Activated T-helper 1 cell treated with anti-CD3 and anti-CD28 coated beads, Interleukin-2, amount 50 U/mL, for 16 hours (primary cell): ENCODE results near the gene CCDC50.

Experiments
- DNase-seq, 2 donors: peaks; one replicate each; pipeline ENCODE4 v3.0.0-alpha.2; 2020; ENCODE audit warnings: low read depth in 1 of 2, low spot score in 1 of 2

The CCDC50 gene

DNA sequence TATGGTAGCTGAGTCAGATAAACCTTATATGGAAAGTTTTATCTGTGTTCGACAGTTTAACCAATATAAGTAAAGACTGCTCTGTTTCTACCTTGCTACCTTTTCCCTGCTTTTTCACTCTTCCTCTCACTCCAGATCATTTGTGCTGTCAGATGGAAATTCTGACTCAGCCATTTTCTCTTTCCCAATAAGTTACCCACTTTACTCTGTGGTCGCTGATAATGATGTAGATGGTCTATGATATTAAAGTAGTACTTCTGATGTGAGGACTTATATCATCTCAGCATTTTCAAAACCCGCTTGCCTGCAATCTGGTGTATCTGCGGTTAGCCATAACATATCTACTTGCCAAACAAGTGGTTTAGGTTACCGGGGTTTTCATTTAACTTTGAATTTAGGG lies 16.1 kb downstream of the CCDC50 start:
- DNase-seq: no peak

DNA sequence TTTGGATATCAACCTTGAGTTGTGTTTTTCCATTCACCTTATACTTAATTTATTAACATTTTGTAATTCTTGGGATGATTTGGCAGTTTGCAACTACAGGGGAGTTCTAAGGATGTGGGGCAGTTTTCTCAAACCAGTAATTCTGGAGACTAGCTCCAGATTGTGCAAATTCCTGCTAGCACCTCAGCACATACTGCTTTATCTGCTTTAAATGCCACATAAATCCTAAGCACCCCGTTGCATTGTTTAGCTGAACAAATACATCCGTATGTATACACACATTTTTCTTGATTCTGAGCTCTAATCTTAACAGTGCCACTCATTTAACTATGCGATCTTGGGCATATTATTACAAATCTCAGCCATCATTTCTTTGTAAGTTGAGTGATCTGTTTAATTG lies 18.0 kb downstream of the CCDC50 start:
- DNase-seq: no peak

DNA sequence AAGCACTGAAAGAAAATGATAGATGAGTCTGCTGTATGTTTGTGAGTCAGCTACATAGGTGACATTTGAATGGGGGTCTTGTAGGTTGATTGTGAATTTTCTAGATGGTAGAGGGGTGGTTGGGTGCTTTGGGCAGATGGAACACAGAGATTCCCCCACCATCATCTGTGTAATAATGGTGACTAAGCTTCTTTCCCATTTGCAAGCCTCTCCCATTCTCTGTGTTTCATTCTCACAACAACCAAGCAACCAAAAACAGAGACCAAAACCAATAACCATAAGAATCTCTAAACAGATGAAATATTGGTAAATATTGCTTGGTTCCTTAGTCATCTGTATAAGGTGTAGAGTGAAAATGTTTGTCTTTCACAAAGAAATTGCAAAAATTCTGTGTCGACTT lies 18.9 kb downstream of the CCDC50 start:
- DNase-seq: no peak

DNA sequence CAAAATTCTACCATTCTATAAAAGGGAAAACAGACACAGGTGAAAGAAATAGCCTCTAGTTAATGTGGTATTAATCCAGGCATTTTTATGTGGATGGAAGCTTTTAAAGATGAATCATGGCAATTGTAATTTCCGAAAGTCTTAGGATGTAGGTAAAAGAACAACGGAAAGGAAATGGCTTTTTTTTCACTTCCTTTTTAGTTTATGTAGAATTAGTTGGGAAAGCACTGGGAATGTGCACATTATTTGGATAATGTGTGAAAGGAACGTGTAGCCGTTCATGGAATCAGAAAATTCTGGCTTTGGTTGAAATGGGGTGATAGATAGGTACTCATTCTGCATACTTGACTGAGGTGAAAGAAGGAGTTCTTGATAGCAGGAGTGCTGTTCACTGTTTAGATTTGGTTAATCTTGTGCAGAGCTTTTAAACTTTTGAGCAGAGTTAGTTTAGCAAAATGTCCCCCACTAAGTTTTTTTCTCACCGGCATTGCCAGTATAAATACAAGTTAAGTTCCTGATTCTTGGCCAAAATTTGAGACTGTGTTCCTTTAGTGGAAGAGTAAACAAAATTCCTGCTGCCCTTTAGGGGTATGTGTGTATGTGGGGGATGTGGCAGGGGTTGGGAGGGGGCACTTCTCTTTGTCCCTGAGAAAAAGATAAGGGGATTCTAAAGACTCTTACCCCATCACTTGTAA lies 21.3 kb downstream of the CCDC50 start:
- DNase-seq: no peak

DNA sequence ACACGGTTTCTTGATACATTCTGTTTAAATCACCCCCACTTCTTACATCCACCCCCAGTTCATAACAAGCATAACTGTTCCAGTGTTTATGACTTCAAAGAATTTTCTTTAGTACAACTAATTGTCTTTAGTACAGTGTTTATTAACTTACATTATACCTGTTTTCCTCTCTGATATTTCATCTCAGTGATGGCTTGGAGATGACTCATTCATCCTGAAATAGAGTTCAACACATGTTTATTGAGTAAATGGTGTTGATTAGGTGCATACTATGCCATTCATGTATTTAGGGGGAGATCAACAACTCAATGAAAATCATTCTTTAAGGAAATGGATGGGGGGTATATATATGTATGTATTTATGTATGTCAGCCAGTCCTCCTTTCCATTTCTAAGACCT lies 22.8 kb downstream of the CCDC50 start:
- no peak for DNase-seq

DNA sequence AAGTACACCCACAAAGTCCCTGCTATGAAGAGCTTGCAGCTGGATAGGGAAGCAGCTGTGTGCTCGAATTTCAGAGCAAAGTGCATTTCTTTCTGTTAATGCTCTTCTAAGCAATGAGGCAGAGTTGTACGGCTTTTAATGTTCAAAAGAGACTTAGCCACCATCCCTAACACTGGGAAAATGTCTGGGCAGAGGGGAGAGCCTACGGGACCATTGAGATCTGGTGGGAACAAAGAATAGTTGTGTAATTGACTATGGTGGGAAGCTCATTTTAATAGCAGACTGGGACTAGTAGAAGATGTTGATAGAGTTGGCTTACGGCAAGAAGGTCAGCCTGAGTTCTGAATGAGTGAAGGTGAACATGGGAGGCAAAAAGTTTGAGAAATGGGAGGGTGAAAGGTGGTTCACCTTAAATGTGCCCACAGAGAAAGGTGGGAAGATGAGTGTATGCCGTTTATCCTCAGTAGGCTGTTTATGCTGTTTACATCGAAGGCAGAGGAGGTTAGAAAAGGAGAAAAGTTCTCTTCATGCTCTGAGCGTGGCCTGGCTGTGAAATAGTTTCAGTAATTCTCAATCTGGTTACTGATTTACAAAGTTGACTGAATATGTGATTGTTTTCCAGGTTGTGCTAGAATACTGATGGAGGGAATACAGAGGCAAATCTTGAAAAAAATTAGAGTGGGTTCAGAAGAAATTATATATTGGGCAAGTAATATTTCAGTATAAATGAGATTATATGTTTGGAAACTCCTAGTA lies 24.0 kb downstream of the CCDC50 start:
- DNase-seq: no peak

DNA sequence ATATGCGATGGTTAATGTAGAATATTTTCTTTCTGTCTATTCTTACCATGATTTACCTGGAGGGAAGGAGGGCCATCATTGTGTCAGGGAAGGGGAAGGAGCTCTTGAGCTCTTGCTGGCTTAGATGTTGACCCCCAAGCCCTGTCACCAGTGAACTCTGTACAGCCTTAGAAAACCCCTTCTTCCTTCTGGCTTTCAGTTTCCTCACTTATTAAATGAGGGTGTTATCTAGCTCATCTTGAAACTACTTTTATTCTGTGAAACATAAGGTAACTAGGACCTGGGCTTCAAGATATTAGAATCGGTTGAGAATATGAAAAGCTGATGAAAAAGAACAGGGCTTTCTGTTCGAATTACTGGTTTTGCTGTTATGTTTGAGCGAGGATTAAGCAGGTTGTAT lies 26.2 kb downstream of the CCDC50 start:
- no peak for DNase-seq

DNA sequence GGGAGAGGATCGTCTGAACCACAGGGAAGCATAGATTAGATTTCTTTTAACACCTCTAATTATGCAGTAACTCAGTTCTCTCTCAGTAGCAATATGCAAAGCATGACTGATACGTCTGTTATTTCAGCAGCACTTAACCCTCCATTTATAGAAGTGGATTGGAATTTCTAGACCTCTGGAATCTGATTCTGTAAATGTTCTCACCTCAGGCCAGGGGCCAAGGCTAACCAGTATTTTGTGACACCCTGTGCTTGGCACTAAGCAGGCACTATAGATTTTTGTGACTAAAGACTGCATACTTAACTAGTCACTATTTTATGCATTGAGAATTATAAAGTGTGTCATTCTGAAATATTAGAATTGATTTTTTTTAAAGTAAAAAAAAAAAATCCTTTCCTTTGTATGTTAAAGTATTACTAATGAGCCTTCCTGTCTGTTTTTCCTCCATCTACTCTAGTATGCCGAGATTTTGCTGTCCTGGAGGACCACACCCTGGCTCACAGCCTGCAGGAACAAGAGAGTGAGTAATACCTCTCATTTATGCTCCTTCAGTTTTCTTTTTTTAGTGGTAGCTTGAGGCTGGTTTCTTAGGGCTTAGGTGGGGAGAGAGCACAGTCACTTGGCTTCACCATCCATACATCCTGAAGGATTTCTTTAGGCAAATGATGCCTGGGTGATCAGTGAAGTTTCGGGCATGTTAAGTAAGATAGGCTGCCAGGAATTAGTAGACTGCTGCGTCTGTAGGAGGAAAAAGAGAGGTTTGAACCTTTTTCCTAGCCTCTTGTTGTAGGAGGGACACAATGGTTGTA lies 27.6 kb downstream of the CCDC50 start:
- no peak for DNase-seq

DNA sequence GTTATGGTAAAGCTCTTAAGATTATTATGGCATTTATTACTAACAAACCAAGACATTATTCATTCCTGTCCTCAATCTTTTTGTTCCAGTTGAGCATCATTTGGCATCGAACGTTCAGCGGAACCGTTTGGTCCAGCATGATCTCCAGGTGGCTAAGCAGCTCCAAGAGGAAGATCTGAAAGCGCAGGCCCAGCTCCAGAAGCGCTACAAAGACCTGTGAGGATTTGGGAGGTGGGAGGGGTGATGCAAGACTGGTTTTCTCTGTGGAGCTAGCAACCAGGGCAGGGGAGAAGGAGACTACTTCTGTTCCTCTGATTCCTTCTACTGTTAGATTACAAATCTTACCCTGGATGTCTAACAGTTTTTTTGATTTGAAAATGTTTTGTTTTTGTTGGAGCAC lies 28.7 kb downstream of the CCDC50 start:
- DNase-seq: no peak

DNA sequence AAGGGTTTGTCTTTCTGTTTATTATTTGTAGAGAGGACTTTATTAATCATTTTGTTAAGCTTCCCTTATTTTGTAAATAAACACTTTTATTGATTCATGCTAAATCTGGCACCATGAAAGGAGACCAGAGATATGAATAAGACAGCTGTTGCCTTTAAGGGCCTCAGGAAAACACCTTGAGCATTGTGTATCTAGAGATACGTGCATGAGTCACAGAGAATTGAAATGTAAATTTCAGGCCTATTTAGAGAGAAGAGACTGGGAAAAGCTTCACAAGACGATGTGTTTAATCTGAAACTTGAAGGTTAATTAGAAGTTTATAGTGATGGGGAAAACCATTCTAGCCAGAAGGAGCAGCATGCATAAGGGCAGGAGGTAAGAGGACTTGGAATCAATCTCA lies 29.7 kb downstream of the CCDC50 start:
- DNase-seq: no peak

DNA sequence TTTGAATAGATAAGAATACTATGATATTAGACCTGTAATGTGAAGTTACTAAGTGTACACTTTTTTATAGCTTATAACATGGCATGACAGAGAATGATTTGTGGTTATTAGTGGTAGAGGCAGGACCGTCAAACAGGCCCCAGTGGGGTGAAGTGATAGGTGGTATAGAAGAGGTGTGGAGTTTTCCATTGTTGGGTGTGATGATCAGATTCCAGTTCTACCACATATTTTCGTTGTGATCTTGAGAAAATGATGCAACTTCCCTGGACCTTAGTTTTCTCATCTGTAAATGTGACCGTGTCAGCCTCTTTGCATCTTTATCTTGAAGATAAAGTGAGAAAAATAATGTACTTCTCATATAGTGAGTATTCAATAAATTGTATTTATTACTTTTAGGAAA lies 31.4 kb downstream of the CCDC50 start:
- DNase-seq: no peak

DNA sequence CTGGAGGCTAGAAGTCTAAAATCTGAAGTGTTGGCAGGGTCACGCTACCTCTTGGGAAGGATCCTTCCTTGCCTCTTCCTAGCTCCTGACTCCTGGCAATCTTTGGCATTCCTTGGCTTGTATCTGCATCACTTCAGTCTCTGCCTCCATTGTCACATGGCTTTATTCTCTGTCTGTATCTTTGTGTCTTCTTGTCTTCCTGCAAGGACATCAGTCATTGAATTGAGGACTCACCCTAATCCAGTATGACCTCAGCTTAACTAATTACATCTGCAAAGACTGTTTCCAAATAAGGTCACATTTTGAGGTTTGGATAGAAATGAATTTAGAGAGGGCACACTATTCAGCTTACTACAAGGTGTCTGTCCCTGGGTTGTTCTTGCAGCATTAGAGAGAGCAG lies 32.3 kb downstream of the CCDC50 start:
- no peak for DNase-seq

DNA sequence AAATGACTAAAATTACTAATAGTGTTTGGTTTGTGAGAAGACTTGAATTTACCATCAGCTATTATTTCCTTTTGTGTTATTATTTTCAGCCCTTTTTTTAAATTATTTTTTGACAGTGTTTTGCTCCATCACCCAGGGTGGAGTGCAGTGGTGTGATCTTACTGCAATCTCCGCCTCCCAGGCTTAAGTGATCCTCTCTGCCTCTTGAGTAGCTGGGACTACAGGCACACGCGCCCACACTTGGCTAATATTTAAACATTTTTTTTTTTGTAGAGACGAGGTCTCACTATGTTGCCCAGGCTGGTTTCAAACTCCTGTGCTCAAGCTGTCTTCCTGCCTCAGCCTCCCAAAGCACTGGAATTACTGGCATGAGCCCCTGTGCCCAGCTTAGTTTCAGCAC lies 32.8 kb downstream of the CCDC50 start:
- no peak for DNase-seq

DNA sequence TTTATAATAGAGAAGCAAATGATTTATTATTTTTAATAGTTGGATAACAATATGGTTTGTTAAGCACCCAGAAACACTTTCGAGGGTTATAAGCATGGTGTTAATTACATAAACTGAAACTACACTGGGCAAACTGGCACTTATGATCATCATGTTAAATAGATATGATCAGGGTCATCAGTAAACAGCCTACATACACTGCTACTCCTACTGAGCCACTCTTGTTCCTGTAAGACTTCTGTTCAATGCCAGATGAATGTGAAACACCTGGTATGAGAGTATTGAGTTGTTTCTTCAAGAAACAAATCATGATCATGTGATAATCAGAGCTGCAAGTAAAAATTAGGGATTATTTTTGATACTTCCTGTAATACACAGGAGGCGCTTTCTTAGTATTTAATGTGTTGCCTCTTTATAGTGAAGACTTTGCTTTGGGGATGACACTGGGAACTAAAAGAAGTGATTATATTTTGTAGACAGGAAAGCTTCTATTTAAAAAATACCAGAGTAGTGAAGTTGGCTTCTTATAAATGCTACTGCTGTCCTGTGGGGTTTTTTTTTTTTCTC lies 33.4 kb downstream of the CCDC50 start:
- no peak for DNase-seq

DNA sequence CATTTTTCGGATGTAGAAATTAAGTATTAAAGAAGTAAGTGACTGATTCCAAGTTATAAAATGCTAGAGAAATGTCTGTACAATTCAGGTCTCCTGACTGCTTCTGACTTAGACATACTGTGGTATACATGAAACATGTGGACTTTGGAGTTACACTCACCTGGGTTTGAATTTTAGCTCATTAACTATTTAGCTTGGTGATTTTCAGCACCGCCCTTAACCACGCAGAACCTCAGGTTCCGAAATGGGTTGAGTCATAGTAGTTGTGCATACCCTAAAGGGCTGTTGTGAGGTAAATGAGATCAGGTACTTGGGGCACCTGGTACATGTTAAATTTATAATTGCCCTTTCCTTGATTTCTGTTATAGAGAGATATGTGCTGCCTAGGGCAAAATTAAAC lies 34.0 kb downstream of the CCDC50 start:
- no peak for DNase-seq

DNA sequence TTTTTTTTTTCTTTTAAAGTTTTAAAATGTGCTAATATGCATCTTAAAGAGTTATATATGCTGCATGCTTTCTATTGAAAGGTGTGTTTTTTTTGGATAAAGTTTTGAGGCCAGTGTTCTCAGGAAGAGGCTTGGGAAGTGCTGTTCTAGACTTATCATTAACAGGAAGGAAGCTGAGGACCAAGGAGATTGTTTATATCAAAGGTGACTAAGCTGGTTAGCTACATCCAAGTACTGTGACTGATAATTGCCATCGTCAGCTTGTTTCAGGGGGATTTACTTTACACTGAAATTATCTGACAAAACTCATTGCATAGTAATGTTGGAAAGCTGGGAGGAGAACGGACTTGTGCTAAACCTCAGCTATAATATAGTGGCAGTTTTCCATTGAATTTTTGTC lies 37.5 kb downstream of the CCDC50 start:
- DNase-seq: no peak

DNA sequence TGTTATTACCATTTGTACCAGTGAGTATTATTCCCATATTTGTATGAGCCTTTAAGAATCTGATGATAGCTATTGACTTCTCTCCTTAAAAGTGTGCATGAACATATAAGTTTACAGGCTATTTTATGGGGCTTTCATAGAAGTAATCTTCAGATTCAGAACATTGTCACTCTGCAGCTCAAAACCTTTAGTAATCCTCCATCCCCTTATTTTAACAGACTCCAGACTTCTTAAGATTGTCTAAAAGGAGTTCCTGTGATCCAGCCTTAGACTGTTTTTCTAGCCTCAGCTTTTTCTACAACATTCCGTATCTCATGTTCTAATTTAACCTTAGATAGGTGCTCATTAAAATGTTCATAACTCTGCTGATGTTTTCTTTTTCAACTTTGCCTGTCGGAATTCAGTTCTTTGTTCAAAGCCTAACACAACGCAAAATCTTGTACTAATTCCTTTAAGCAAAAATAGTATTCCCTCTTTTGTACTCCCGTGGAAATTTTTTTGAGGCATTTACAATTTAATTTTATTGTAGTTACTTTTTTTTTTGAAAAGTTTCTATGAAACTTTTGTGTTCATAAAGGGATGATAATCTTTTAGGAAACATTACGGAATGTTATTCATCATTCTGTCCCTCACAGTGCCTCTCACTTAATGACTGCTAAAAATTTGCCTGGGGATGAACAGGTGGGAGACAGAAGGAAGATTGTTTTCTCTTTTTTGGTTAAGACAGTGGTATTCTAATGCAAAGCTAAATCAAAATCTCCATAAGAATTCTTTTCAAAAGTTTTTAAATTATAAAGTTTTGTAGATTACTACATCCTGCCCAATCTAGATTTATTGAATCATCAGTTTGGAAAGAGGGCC lies 39.8 kb downstream of the CCDC50 start:
- DNase-seq: no peak

DNA sequence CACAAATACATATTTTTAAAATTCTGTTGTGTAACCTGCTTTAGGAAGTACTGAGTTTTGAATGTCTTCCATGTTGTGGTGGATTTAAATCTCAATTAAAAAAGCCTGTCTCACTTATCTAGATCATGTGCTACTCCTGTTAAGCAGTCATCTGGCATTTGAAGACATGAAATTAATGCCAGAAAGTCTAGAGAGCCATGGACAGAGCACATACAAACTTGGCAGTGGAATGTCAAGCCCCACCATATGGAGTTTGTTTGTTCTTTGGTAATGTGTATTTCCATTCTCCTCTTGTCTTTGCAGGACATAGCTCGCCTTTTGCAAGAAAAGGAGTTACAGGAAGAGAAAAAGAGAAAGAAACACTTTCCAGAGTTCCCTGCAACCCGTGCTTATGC lies 40.4 kb downstream of the CCDC50 start:
- no peak for DNase-seq

DNA sequence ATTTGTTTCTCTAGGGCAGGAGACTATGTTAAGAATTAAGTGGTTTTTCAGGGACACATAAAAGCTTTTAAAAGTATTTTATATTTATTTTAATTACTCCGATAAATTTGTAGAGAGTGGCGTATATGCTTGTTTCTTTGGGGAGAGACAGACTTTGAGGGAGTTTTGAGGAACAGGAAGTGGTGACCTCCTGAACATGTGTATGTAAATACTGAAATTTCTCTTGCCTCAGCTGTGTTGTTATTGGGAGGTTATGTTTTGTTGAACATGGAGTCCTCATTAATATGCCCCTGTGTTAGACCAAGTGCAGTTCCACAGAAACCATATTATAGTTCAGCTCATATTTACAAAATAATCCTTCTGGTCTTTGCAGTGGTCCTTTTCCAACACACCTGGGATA lies 42.9 kb downstream of the CCDC50 start:
- DNase-seq: no peak

DNA sequence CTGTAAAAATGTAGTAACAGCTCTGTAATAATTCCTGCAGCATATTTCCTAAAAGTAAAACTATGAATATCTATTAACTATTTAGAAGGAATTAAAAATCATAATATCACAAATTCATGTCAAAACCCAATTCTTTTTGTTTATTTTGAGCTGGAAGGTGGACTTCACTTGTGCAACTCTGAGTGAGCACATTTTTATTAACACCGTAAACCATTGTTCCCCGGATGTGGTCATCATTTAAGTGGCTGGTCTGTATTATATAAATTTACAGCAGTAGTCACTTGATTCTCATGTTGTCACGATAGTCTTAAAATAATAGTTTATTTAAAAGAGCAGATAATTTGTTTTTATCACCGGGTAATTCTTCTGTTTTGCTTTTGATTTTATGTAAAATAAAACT lies 44.1 kb downstream of the CCDC50 start:
- no peak for DNase-seq
